PC-3 (cell line): ENCODE measurements around the gene CCDC192. TPM values are rescaled to one million over a fixed set of nuclear protein-coding genes. Genes with fewer than 3 reads are reported as not detected.

Experiments
- ATAC-seq: fragments of 200-7000 bp; cut with Tn5 transposase; 2 replicates; pipeline ENCODE4 v1.9.1; 2020; ENCODE audit warnings: mild to moderate bottlenecking, moderate library complexity
- BruUV-seq: library from RNA; stranded (reverse); fragments of 400-500 nt; replicated peaks from 2 replicates; lab custom pipeline; 2021; lab: Mats Ljungman, UMichigan
- CTCF ChIA-PET: fragments of 300-600 bp; sonication (Branson Sonifier 250); formaldehyde crosslinking; loops from one replicate; lab custom pipeline; 2022; ENCODE audit warnings: antibody characterized with exemption; lab: Charles Lee
- POLR2A ChIA-PET: fragments of 300-600 bp; sonication (Branson Sonifier 250); formaldehyde crosslinking; loops from one replicate; lab custom pipeline; 2022; ENCODE audit warnings: antibody characterized with exemption; ENCODE audit not compliant: unreplicated experiment; lab: Charles Lee
- DNase-seq: peaks from one replicate; pipeline ENCODE4 v3.0.0-alpha.2; 2015
- H2AFZ ChIP-seq: fragments of 300-600 bp; sonication (generic); 2 replicates; pipeline ENCODE4 v1.6.0; 2016; ENCODE audit warnings: antibody characterized with exemption, low read length
- H3F3A ChIP-seq: fragments of 300-600 bp; sonication (generic); one replicate; pipeline ENCODE4 v1.6.0; 2017; ENCODE audit warnings: antibody characterized with exemption, low read length, control low read depth, mild to moderate bottlenecking; ENCODE audit not compliant: unreplicated experiment
- H3K27ac ChIP-seq: fragments of 300-600 bp; sonication (generic); 2 replicates; pipeline ENCODE4 v1.5.1; 2016; ENCODE audit warnings: mild to moderate bottlenecking, low read length
- H3K27me3 ChIP-seq: fragments of 300-600 bp; sonication (generic); 2 replicates; pipeline ENCODE4 v1.6.1; 2016; ENCODE audit warnings: low read length, mixed read lengths
- H3K36me3 ChIP-seq: fragments of 300-600 bp; sonication (generic); 2 replicates; pipeline ENCODE4 v1.6.1; 2016; ENCODE audit warnings: low read depth, mixed run types, low read length, mixed read lengths
- H3K4me1 ChIP-seq: fragments of 300-600 bp; sonication (generic); 2 replicates; pipeline ENCODE4 v1.5.1; 2016; ENCODE audit warnings: low read length; ENCODE audit not compliant: insufficient read depth
- H3K4me2 ChIP-seq: fragments of 300-600 bp; sonication (generic); 2 replicates; pipeline ENCODE4 v1.6.0; 2016; ENCODE audit warnings: low read length
- H3K4me3 ChIP-seq: fragments of 300-600 bp; sonication (generic); 2 replicates; pipeline ENCODE4 v1.5.1; 2016; ENCODE audit warnings: mild to moderate bottlenecking, low read length, mixed read lengths
- H3K79me2 ChIP-seq: fragments of 300-600 bp; sonication (generic); 2 replicates; pipeline ENCODE4 v1.6.1; 2017; ENCODE audit warnings: low read length, mixed read lengths
- H3K9ac ChIP-seq: fragments of 300-600 bp; sonication (generic); 2 replicates; pipeline ENCODE4 v1.6.0; 2016; ENCODE audit warnings: mild to moderate bottlenecking, low read length
- H3K9me2 ChIP-seq: fragments of 300-600 bp; sonication (generic); replicated peaks from 2 replicates; pipeline ENCODE4 v1.6.1; 2016; ENCODE audit warnings: mixed run types, low read length, mixed read lengths
- H3K9me3 ChIP-seq: fragments of 300-600 bp; sonication (generic); 2 replicates; pipeline ENCODE4 v1.6.1; 2016; ENCODE audit warnings: low read length, mixed read lengths
- H4K20me1 ChIP-seq: fragments of 300-600 bp; sonication (generic); 2 replicates; pipeline ENCODE4 v1.6.1; 2016; ENCODE audit warnings: low read length, mixed read lengths
- CTCF ChIP-seq: fragments of 300-600 bp; sonication (generic); conservative IDR thresholded peaks from 2 replicates; pipeline ENCODE4 v1.5.1; 2017; ENCODE audit warnings: antibody characterized with exemption, low read depth, mild to moderate bottlenecking, low read length
- EZH2 ChIP-seq: fragments of 300-600 bp; sonication (generic); IDR thresholded peaks from one replicate; pipeline ENCODE4 v1.6.1; 2017; ENCODE audit warnings: antibody characterized with exemption, mild to moderate bottlenecking, low read length; ENCODE audit not compliant: unreplicated experiment
- EZH2phosphoT487 ChIP-seq: fragments of 300-600 bp; sonication (generic); IDR thresholded peaks from 2 replicates; pipeline ENCODE4 v1.6.1; 2018; ENCODE audit warnings: mild to moderate bottlenecking, antibody characterized with exemption, low read length, borderline replicate concordance
- intact Hi-C: fragments of 100-400 bp; cut with micrococcal nuclease; formaldehyde crosslinking; loops from 2 replicates; pipeline ENCODE4 v1.9.0; 2023
- total RNA-seq: library from RNA; depleted of rRNA; stranded (reverse); fragments of >200 nt; gene quantifications from 2 replicates; pipeline ENCODE4 v1.2.3, GENCODE V29; 2014

Gene CCDC192
- total RNA-seq, 1 experiment from 2014 or later: not detected

GRCh38 chr5:127772531-127772930, 69.3 kb downstream of the CCDC192 start:
- Histone ChIP-seq H3K9ac (no peak overlapping the region), H3K27ac (no peak overlapping the region), H3F3A (no peaks in the 10 kb centered on the region), H3K27me3 (no peaks in the 10 kb centered on the region), H4K20me1 (no peaks in the 10 kb centered on the region), H3K9me2 (no peaks in the 10 kb centered on the region), H3K36me3 (no peaks in the 10 kb centered on the region), H3K9me3 (no peaks in the 10 kb centered on the region), H3K79me2 (no peaks in the 10 kb centered on the region), H3K4me2 (no peak overlapping the region), H3K4me1 (no peaks in the 10 kb centered on the region), H2AFZ (no peak overlapping the region), H3K4me3 (no peak overlapping the region)
- DNase-seq (no peak), ATAC-seq (no peak)
- TF ChIP-seq CTCF: no peak
- no peak for TF ChIP-seq EZH2
- TF ChIP-seq EZH2phosphoT487: no peak
- BruUV-seq: no TSS peak
- intact Hi-C loops: no loop called here
- ChIA-PET CTCF (no interaction called here), POLR2A (no interaction called here)

- H3K27ac ChIP-seq: no peak overlapping the region
- no peak overlapping the region for H3K4me2 ChIP-seq
- BruUV-seq: no TSS peak
- H2AFZ ChIP-seq: no peak overlapping the region
- no peaks in the 10 kb centered on the region for H3K36me3 ChIP-seq
- H4K20me1 ChIP-seq: no peaks in the 10 kb centered on the region
- ChIA-PET CTCF (no interaction called here), POLR2A (no interaction called here)
- no peak for ATAC-seq
- no peaks in the 10 kb centered on the region for H3F3A ChIP-seq
- no peaks in the 10 kb centered on the region for H3K9me2 ChIP-seq
- DNase-seq: no peak
- no peak overlapping the region for H3K9ac ChIP-seq
- no peaks in the 10 kb centered on the region for H3K27me3 ChIP-seq
- TF ChIP-seq EZH2: no peak
- no peak for TF ChIP-seq EZH2phosphoT487
- TF ChIP-seq CTCF: no peak
- H3K4me1 ChIP-seq: no peaks in the 10 kb centered on the region
- H3K4me3 ChIP-seq: no peak overlapping the region
- intact Hi-C loops: no loop called here
- no peaks in the 10 kb centered on the region for H3K79me2 ChIP-seq
- no peaks in the 10 kb centered on the region for H3K9me3 ChIP-seq
Measured at GRCh38 chr5:127774221-127774620, 71.0 kb downstream of the CCDC192 start.

GRCh38 chr5:127776477-127776876, 73.3 kb downstream of the CCDC192 start:
- no TSS peak for BruUV-seq
- Histone ChIP-seq H4K20me1 (no peaks in the 10 kb centered on the region), H2AFZ (no peak overlapping the region), H3K9ac (no peak overlapping the region), H3K36me3 (no peaks in the 10 kb centered on the region), H3K9me2 (no peaks in the 10 kb centered on the region), H3K27me3 (no peaks in the 10 kb centered on the region), H3F3A (no peaks in the 10 kb centered on the region), H3K27ac (no peak overlapping the region), H3K4me1 (no peaks in the 10 kb centered on the region), H3K4me3 (no peak overlapping the region), H3K9me3 (no peaks in the 10 kb centered on the region), H3K79me2 (no peaks in the 10 kb centered on the region), H3K4me2 (no peak overlapping the region)
- ChIA-PET POLR2A (no interaction called here), CTCF (no interaction called here)
- DNase-seq: no peak
- intact Hi-C loops: no loop called here
- TF ChIP-seq EZH2phosphoT487: no peak
- no peak for ATAC-seq
